GM12874 (cell line): ENCODE measurements around the gene DOCK10.

Source experiments
- CTCF ChIP-seq: IDR thresholded peaks from 2 replicates; pipeline ENCODE4 v1.5.1; 2011; ENCODE audit warnings: low read depth, mild to moderate bottlenecking, control low read depth, low read length, moderate library complexity; ENCODE audit not compliant: insufficient read depth

DOCK10 gene

GRCh38 chr2:224944707-224945547, 97.3 kb downstream of the DOCK10 start:
- no peak for TF ChIP-seq CTCF

- no peak for TF ChIP-seq CTCF
Measured at GRCh38 chr2:224941960-224942359, 100.3 kb downstream of the DOCK10 start.

GRCh38 chr2:224940618-224941017, 101.7 kb downstream of the DOCK10 start:
- TF ChIP-seq CTCF, result no peak

GRCh38 chr2:224938651-224939182, 103.6 kb downstream of the DOCK10 start:
- no peak for TF ChIP-seq CTCF

GRCh38 chr2:224937887-224938286, 104.4 kb downstream of the DOCK10 start:
- TF ChIP-seq CTCF, result no peak

- TF ChIP-seq CTCF, result no peak
Measured at GRCh38 chr2:224934526-224935188, 107.6 kb downstream of the DOCK10 start.

- no peak for TF ChIP-seq CTCF
Measured at GRCh38 chr2:224933431-224933830, 108.8 kb downstream of the DOCK10 start.
